ENCODE results near the gene HYPK. TPM values are rescaled to one million over a fixed set of nuclear protein-coding genes. Genes with fewer than 3 reads are reported as not detected.

HYPK gene
- total RNA-seq, 1 experiment from 2014 or later = 20.6 TPM

- no TSS peak for BruUV-seq (replicated peaks)
- ChIA-PET CTCF (no interaction called here), POLR2A (no interaction called here), RAD21 (ENCODE audit: low non-redundant PET in 1 of 2, low total read pairs in 2 of 2, uncharacterized antibody in 2 of 2, unreplicated experiment in 2 of 2) (no interaction called here)
- H3K4me2 ChIP-seq (ENCODE audit: low read length) = no peak overlapping the region
- H3K27me3 ChIP-seq (ENCODE audit: insufficient read depth, low read length) = no peaks in the 10 kb centered on the region
- H3K9ac ChIP-seq (ENCODE audit: low read length) = no peak overlapping the region
- H3K9me3 ChIP-seq (ENCODE audit: control insufficient read depth in 1 of 2, insufficient read depth in 1 of 2, low read depth in 1 of 2, low read length in 2 of 2) = no peaks in the 10 kb centered on the region
- ATAC-seq (no peak), DNase-seq (ENCODE audit: low read depth, low spot score) (no peak)
- H2AFZ ChIP-seq (ENCODE audit: low read depth, low read length, poor library complexity, severe bottlenecking) = no peak overlapping the region
- TF ChIP-seq EGR1 (IDR thresholded peaks at IDR 0.05; ENCODE audit: low read depth) (no peak), SRF (IDR thresholded peaks at IDR 0.05; ENCODE audit: low read depth) (no peak), SIN3A (IDR thresholded peaks at IDR 0.05; ENCODE audit: low read depth) (no peak), ZBTB33 (IDR thresholded peaks at IDR 0.05; ENCODE audit: extremely low read depth, insufficient replicate concordance, low read length) (no peak), TCF7L2 (IDR thresholded peaks at IDR 0.05; ENCODE audit: borderline replicate concordance, extremely low read depth, insufficient read depth, insufficient read length) (no peak), REST (IDR thresholded peaks at IDR 0.05; ENCODE audit: low read depth) (no peak), EZH2 (IDR thresholded peaks at IDR 0.05) (no peak), CBX3 (IDR thresholded peaks at IDR 0.05; ENCODE audit: low read depth) (no peak), ZFX (IDR thresholded peaks at IDR 0.05) (no peak), MAX (IDR thresholded peaks at IDR 0.05) (no peak), POLR2AphosphoS5 (IDR thresholded peaks at IDR 0.05; ENCODE audit: low read depth, low read length) (no peak), ATF3 (IDR thresholded peaks at IDR 0.05) (no peak), ELF1 (IDR thresholded peaks at IDR 0.05; ENCODE audit: borderline replicate concordance, low read depth) (no peak), CEBPB (IDR thresholded peaks at IDR 0.05; ENCODE audit: low read depth) (no peak), YY1 (IDR thresholded peaks at IDR 0.05; ENCODE audit: extremely low read depth, insufficient replicate concordance, low read depth, low read length) (no peak), FOSL1 (IDR thresholded peaks at IDR 0.05; ENCODE audit: low read depth) (no peak), CTCF (IDR thresholded peaks at IDR 0.05 in 2 of 3, conservative IDR thresholded peaks at IDR 0.05 in 1 of 3; ENCODE audit: borderline replicate concordance in 1 of 3, insufficient read depth in 1 of 3, low read depth in 2 of 3, low read length in 2 of 3) (no peak)
- H3K36me3 ChIP-seq (ENCODE audit: control insufficient read depth in 1 of 2, insufficient read depth in 2 of 2, low read length in 2 of 2) = peaks cover 4 to 25% of the 10 kb centered on the region in 2 experiments; a peak in 3 of 4 replicates
- intact Hi-C loops (cut with micrococcal nuclease) = no loop called here
- no peaks in the 10 kb centered on the region for H4K20me1 ChIP-seq (ENCODE audit: insufficient read depth)
- no peak overlapping the region for H3K4me3 ChIP-seq (replicated peaks in 1 of 2; ENCODE audit: low read depth in 1 of 2, low read length in 2 of 2)
- no peaks in the 10 kb centered on the region for H3K9me2 ChIP-seq (ENCODE audit: insufficient read depth)
- no peak overlapping the region for H3K27ac ChIP-seq (ENCODE audit: low read depth, low read length)
- peaks cover 4% of the 10 kb centered on the region; the same call in 1 of the 2 replicates for H3K79me2 ChIP-seq (ENCODE audit: insufficient read depth, low read length)
- no peaks in the 10 kb centered on the region for H3K4me1 ChIP-seq (ENCODE audit: control insufficient read depth in 1 of 2, insufficient read depth in 2 of 2, low read length in 2 of 2)
Observed at GRCh38 chr15:43851251-43851650, 50.9 kb downstream of the HYPK start.

Data from HCT116 (cell line).